Endodermal cell (in vitro differentiated cells): ENCODE data around the gene COPE. TPM values are rescaled to one million over a fixed set of nuclear protein-coding genes. Genes with fewer than 3 reads are reported as not detected.
"Not testable (repeated sequence)": the region's sequence is repeated elsewhere in the genome, so short reads cannot be mapped to it uniquely, and the experiment has no call there.

Source experiments
- DNase-seq: peaks from one replicate; pipeline ENCODE4 v3.0.0-alpha.2; 2017
- H3K27ac ChIP-seq: 2 replicates; pipeline ENCODE4 v1.5.1; 2013; ENCODE audit warnings: mild to moderate bottlenecking, low read depth, low read length, moderate library complexity
- H3K27me3 ChIP-seq: 2 replicates; pipeline ENCODE4 v1.6.1; 2013; ENCODE audit warnings: mild to moderate bottlenecking, low read length, moderate library complexity; ENCODE audit not compliant: insufficient read depth, control insufficient read depth, poor library complexity, severe bottlenecking
- H3K36me3 ChIP-seq: 2 replicates; pipeline ENCODE4 v1.7.0; 2013; ENCODE audit warnings: mild to moderate bottlenecking, low read length, moderate library complexity; ENCODE audit not compliant: control insufficient read depth, insufficient read depth
- H3K4me1 ChIP-seq: one replicate; pipeline ENCODE4 v1.7.0; 2013; ENCODE audit warnings: low read length; ENCODE audit not compliant: control insufficient read depth, insufficient read depth
- H3K4me3 ChIP-seq: 2 replicates; pipeline ENCODE4 v1.5.1; 2013; ENCODE audit warnings: mild to moderate bottlenecking, low read length, moderate library complexity
- H3K9ac ChIP-seq: 2 replicates; pipeline ENCODE4 v1.6.1; 2013; ENCODE audit warnings: mild to moderate bottlenecking, low read length, moderate library complexity; ENCODE audit not compliant: poor library complexity, severe bottlenecking; ENCODE audit errors: extremely low read depth
- H3K9me3 ChIP-seq: 2 replicates; pipeline ENCODE4 v1.6.1; 2013; ENCODE audit warnings: mild to moderate bottlenecking, low read length, moderate library complexity; ENCODE audit not compliant: control insufficient read depth
- H3K27ac Mint-ChIP-seq: 2 replicates; pipeline ENCODE4 v1.8.0; 2020; ENCODE audit warnings: mixed read lengths
- H3K27me3 Mint-ChIP-seq: 2 replicates; pipeline ENCODE4 v1.8.0; 2021; ENCODE audit warnings: mild to moderate bottlenecking, mixed read lengths; ENCODE audit not compliant: insufficient read depth
- H3K36me3 Mint-ChIP-seq: 2 replicates; pipeline ENCODE4 v1.8.0; 2020; ENCODE audit warnings: low read depth, mixed read lengths
- H3K4me1 Mint-ChIP-seq: 2 replicates; pipeline ENCODE4 v1.8.0; 2020; ENCODE audit warnings: mixed read lengths
- H3K4me3 Mint-ChIP-seq: 2 replicates; pipeline ENCODE4 v1.8.0; 2020; ENCODE audit warnings: mild to moderate bottlenecking, moderate library complexity, mixed read lengths
- H3K9me3 Mint-ChIP-seq: 2 replicates; pipeline ENCODE4 v1.8.0; 2020; ENCODE audit warnings: mild to moderate bottlenecking, mixed read lengths
- CTCF ChIP-seq: fragments of 200-600 bp; sonication (generic); conservative IDR thresholded peaks from 2 replicates; pipeline ENCODE4 v1.5.0; 2021; ENCODE audit warnings: antibody characterized with exemption, mild to moderate bottlenecking
- WGBS, 2 experiments: methylation state at CpG; one replicate each; pipeline versions ENCODE4 v1.1.5 to v1.1.7; 2013; ENCODE audit warnings: missing lambda C conversion rate in 2 of 2, mixed read lengths in 1 of 2; ENCODE audit not compliant: insufficient coverage in 1 of 2, insufficient read length in 1 of 2; 5-methylcytosine and 5-hydroxymethylcytosine counted together
- total RNA-seq, 2 donors: library from RNA; stranded (reverse); fragmentation: NEBNext Ultra II Directional in 1 of 2; extraction: Animal tissue kit (Norgen Biotek cat#: 25700) in 1 of 2; gene quantifications; 2 replicates in 1 of 2; 3 replicates in 1 of 2; pipeline ENCODE4 v1.2.1, GENCODE V29; 2021

Gene COPE
- total RNA-seq, 2 donors from 2014 or later, result 226 to 241 TPM

- no peaks in the 10 kb centered on the region for H3K9me3 ChIP-seq
- 95 to 96% methylated on average over 13 to 25 of the region's 25 CpGs for WGBS, 2 experiments
- no peak overlapping the region for H3K4me3 ChIP-seq
- H3K9me3 Mint-ChIP-seq, result no peaks in the 10 kb centered on the region
- no peaks in the 10 kb centered on the region for H3K4me1 ChIP-seq
- H3K27me3 Mint-ChIP-seq, result no peaks in the 10 kb centered on the region
- H3K27ac Mint-ChIP-seq, result no peak overlapping the region
- no peaks in the 10 kb centered on the region for H3K27me3 ChIP-seq
- peaks cover 22% of the 10 kb centered on the region for H3K36me3 ChIP-seq
- no peak for TF ChIP-seq CTCF
- H3K4me1 Mint-ChIP-seq, result no peaks in the 10 kb centered on the region
- H3K27ac ChIP-seq, result no peak overlapping the region
- H3K4me3 Mint-ChIP-seq, result no peak overlapping the region
- no peak overlapping the region for H3K9ac ChIP-seq
- H3K36me3 Mint-ChIP-seq, result peaks cover 27% of the 10 kb centered on the region
- DNase-seq, result no peak
These were observed 14.7 kb downstream of the COPE start for GRCh38 chr19:18904334-18905057.

GRCh38 chr19:18903156-18904037, 15.8 kb downstream of the COPE start:
- no peak for TF ChIP-seq CTCF
- Histone ChIP-seq H3K4me3 (no peak overlapping the region), H3K9ac (no peak overlapping the region), H3K27me3 (no peaks in the 10 kb centered on the region), H3K4me1 (no peaks in the 10 kb centered on the region), H3K36me3 (peaks cover 14% of the 10 kb centered on the region), H3K9me3 (no peaks in the 10 kb centered on the region), H3K27ac (no peak overlapping the region)
- no peak overlapping the region for H3K4me3 Mint-ChIP-seq
- no peaks in the 10 kb centered on the region for H3K9me3 Mint-ChIP-seq
- H3K36me3 Mint-ChIP-seq, result peaks cover 26% of the 10 kb centered on the region
- no peaks in the 10 kb centered on the region for H3K27me3 Mint-ChIP-seq
- no peak overlapping the region for H3K27ac Mint-ChIP-seq
- H3K4me1 Mint-ChIP-seq, result no peaks in the 10 kb centered on the region
- WGBS, 2 experiments, result 88 to 91% methylated on average over 24 to 29 of the region's 29 CpGs
- DNase-seq, result no peak

- not testable (repeated sequence) for H3K4me1 Mint-ChIP-seq, H3K27ac Mint-ChIP-seq, DNase-seq, H3K4me3 Mint-ChIP-seq, H3K27me3 Mint-ChIP-seq, H3K4me3 ChIP-seq, H3K27me3 ChIP-seq, H3K9me3 Mint-ChIP-seq, H3K27ac ChIP-seq, H3K9me3 ChIP-seq, H3K9ac ChIP-seq, H3K4me1 ChIP-seq
- WGBS, 2 experiments, result 95% methylated on average over 5 of the region's 5 CpGs; no CpG with 5 or more reads in 1 of the 2 experiments
- H3K36me3 Mint-ChIP-seq, result peaks cover 26% of the 10 kb centered on the region
- peaks cover 11% of the 10 kb centered on the region for H3K36me3 ChIP-seq
These were observed 16.7 kb downstream of the COPE start for GRCh38 chr19:18902519-18902918.
